ENCODE measurements around the gene ANKRD55. TPM values are rescaled to one million over a fixed set of nuclear protein-coding genes. Genes with fewer than 3 reads are reported as not detected.

Gene ANKRD55
- total RNA-seq, 5 donors from 2014 or later (not counting 1 experiment from before 2014, with no cell fraction given): 2.8 to 19.9 (median 3.4) TPM

- Histone ChIP-seq H3K36me3 (ENCODE audit: control insufficient read depth in 2 of 2, extremely low read depth in 1 of 2, insufficient read depth in 1 of 2, low read length in 1 of 2) (no peaks in the 10 kb centered on the region), H3K4me1 (ENCODE audit: control insufficient read depth in 1 of 2, extremely low read depth in 1 of 2, insufficient read depth in 2 of 2, low read length in 2 of 2) (no peaks in the 10 kb centered on the region), H3K9me3 (no peaks in the 10 kb centered on the region), H3K4me3 (ENCODE audit: control insufficient read depth in 1 of 2, extremely low read depth in 1 of 2, low read length in 1 of 2) (no peak overlapping the region), H3K27ac (ENCODE audit: low read length) (no peak overlapping the region), H3K27me3 (replicated peaks in 1 of 2; ENCODE audit: control insufficient read depth in 2 of 2, extremely low read depth in 1 of 2, insufficient read depth in 2 of 2, low read length in 1 of 2) (no peaks in the 10 kb centered on the region)
- ATAC-seq (replicated peaks in 1 of 4) (no peak), DNase-seq (no peak)
- H3K9me3 Mint-ChIP-seq: no peaks in the 10 kb centered on the region
- no peaks in the 10 kb centered on the region for H3K36me3 Mint-ChIP-seq
- H3K27me3 Mint-ChIP-seq: peaks cover 0 to 2% of the 10 kb centered on the region in 2 donors
- H3K4me3 Mint-ChIP-seq: no peak overlapping the region
- H3K4me1 Mint-ChIP-seq: no peaks in the 10 kb centered on the region
- ChIA-PET CTCF (no interaction called here), POLR2A (interaction anchor here in 1 of 2 donors (0.6 kb wide), 1 partner anchor 790 kb away, joined by 3 read pairs; no protein-coding TSS in a partner anchor)
- no peak overlapping the region for H3K27ac Mint-ChIP-seq
Observed at GRCh38 chr5:56257010-56257409, 23.9 kb upstream of the ANKRD55 start.

- CTCF ChIA-PET: no interaction called here
- ATAC-seq (replicated peaks in 1 of 4) (no peak), DNase-seq (no peak)
- POLR2A ChIA-PET: interaction anchor here in 1 of 2 donors (0.5 kb wide), 1 partner anchor 10 kb away, joined by 4 read pairs; no protein-coding TSS in a partner anchor
- Mint-ChIP-seq H3K27ac (no peak overlapping the region), H3K4me3 (no peak overlapping the region), H3K27me3 (peaks cover 0 to 2% of the 10 kb centered on the region in 2 donors), H3K36me3 (no peaks in the 10 kb centered on the region), H3K4me1 (no peaks in the 10 kb centered on the region), H3K9me3 (no peaks in the 10 kb centered on the region)
- no peaks in the 10 kb centered on the region for H3K36me3 ChIP-seq (ENCODE audit: control insufficient read depth in 2 of 2, extremely low read depth in 1 of 2, insufficient read depth in 1 of 2, low read length in 1 of 2)
- H3K4me1 ChIP-seq (ENCODE audit: control insufficient read depth in 1 of 2, extremely low read depth in 1 of 2, insufficient read depth in 2 of 2, low read length in 2 of 2): no peaks in the 10 kb centered on the region
- no peaks in the 10 kb centered on the region for H3K27me3 ChIP-seq (replicated peaks in 1 of 2; ENCODE audit: control insufficient read depth in 2 of 2, extremely low read depth in 1 of 2, insufficient read depth in 2 of 2, low read length in 1 of 2)
- no peak overlapping the region for H3K4me3 ChIP-seq (ENCODE audit: control insufficient read depth in 1 of 2, extremely low read depth in 1 of 2, low read length in 1 of 2)
- WGBS (ENCODE audit: insufficient coverage): no CpG with 5 or more reads among the region's 1 CpG
- H3K9me3 ChIP-seq: no peaks in the 10 kb centered on the region
- H3K27ac ChIP-seq (ENCODE audit: low read length): no peak overlapping the region
Observed at GRCh38 chr5:56255502-56255901, 22.4 kb upstream of the ANKRD55 start.

DNA sequence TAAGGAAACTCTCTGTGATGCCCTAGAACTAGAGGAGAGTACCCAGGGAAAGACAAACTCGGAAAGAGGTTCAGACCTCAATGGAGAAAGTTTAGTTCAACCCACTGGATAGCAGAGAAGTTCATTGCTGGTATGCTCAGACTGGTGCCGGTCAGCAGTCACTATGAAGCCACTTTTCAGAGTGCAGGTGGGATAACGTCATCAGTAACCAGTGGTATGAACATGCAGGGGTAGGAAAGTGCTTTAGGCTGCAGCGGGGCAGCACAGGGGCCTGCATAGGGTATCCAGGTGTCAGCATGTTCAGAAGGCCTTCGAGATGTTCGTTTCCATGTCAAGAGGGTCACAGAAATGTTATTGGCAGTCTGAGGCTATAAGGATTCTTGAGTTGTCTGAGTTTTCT is 20.8 kb upstream of the ANKRD55 start:
- CTCF ChIA-PET: no interaction called here

GRCh38 chr5:56253126-56253525 is 20.0 kb upstream of the ANKRD55 start:
- Mint-ChIP-seq H3K27ac (no peak overlapping the region), H3K36me3 (no peaks in the 10 kb centered on the region), H3K9me3 (peaks cover 0 to 2% (median 0%) of the 10 kb centered on the region in 3 donors), H3K27me3 (peaks cover 0 to 2% of the 10 kb centered on the region in 2 donors), H3K4me3 (no peak overlapping the region), H3K4me1 (no peaks in the 10 kb centered on the region)
- ChIA-PET POLR2A (interaction anchor here in 1 of 2 donors (0.6 kb wide), 1 partner anchor 685 kb away, joined by 3 read pairs; no protein-coding TSS in a partner anchor), CTCF (no interaction called here)
- H3K36me3 ChIP-seq (ENCODE audit: control insufficient read depth in 2 of 2, extremely low read depth in 1 of 2, insufficient read depth in 1 of 2, low read length in 1 of 2): no peaks in the 10 kb centered on the region
- DNase-seq: no peak
- no peak for ATAC-seq (replicated peaks in 1 of 4)
- no CpG with 5 or more reads among the region's 2 CpGs for WGBS (ENCODE audit: insufficient coverage)
- H3K9me3 ChIP-seq: no peaks in the 10 kb centered on the region
- no peaks in the 10 kb centered on the region for H3K4me1 ChIP-seq (ENCODE audit: control insufficient read depth in 1 of 2, extremely low read depth in 1 of 2, insufficient read depth in 2 of 2, low read length in 2 of 2)
- H3K27ac ChIP-seq (ENCODE audit: low read length): no peak overlapping the region
- H3K27me3 ChIP-seq (replicated peaks in 1 of 2; ENCODE audit: control insufficient read depth in 2 of 2, extremely low read depth in 1 of 2, insufficient read depth in 2 of 2, low read length in 1 of 2): peaks cover 0 to 4% of the 10 kb centered on the region in 2 experiments
- no peak overlapping the region for H3K4me3 ChIP-seq (ENCODE audit: control insufficient read depth in 1 of 2, extremely low read depth in 1 of 2, low read length in 1 of 2)

More for the DNA sequence above, 20.8 kb upstream of the ANKRD55 start:
- Histone ChIP-seq H3K27me3 (replicated peaks in 1 of 2; ENCODE audit: control insufficient read depth in 2 of 2, extremely low read depth in 1 of 2, insufficient read depth in 2 of 2, low read length in 1 of 2) (peaks cover 0 to 1% of the 10 kb centered on the region in 2 experiments), H3K9me3 (no peaks in the 10 kb centered on the region), H3K4me1 (ENCODE audit: control insufficient read depth in 1 of 2, extremely low read depth in 1 of 2, insufficient read depth in 2 of 2, low read length in 2 of 2) (no peaks in the 10 kb centered on the region), H3K4me3 (ENCODE audit: control insufficient read depth in 1 of 2, extremely low read depth in 1 of 2, low read length in 1 of 2) (no peak overlapping the region), H3K27ac (ENCODE audit: low read length) (no peak overlapping the region), H3K36me3 (ENCODE audit: control insufficient read depth in 2 of 2, extremely low read depth in 1 of 2, insufficient read depth in 1 of 2, low read length in 1 of 2) (no peaks in the 10 kb centered on the region)
- Mint-ChIP-seq H3K4me1 (no peaks in the 10 kb centered on the region), H3K4me3 (no peak overlapping the region), H3K36me3 (no peaks in the 10 kb centered on the region), H3K9me3 (peaks cover 0 to under 1% (median 0%) of the 10 kb centered on the region in 3 donors), H3K27me3 (peaks cover 0 to 2% of the 10 kb centered on the region in 2 donors), H3K27ac (no peak overlapping the region)
- POLR2A ChIA-PET: no interaction called here
- DNase-seq (no peak), ATAC-seq (replicated peaks in 1 of 4) (no peak)
- 90% methylated on average over 4 of the region's 6 CpGs for WGBS (ENCODE audit: insufficient coverage)

DNA sequence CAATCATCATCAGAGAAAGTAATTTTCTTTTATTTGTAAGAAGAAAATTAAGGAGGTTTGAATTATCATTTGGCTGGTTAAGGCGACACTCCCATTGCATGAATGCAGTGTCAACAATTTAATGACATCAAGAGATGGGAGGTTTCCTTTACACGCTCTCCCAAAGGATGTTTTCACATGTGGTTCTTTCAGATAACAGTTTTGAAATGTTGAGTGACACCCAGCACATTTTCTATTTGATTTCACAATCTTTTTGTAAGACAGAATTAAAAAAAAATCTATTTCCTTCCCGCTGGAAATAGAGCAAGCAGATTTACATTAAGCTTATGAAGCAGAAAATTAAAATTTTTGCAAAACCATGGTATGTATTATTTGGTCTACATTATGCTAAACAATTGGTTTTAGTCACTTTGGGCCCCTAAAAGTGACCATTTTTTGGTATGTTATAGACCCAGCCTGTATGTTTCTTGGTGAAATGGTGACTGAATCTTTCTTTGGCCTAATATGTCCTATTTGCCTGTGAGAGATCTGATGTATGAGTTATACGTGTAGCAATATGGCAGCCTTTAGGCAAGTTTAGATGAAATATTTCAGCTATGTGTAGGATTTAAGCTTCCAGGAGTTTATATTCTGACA is 18.9 kb upstream of the ANKRD55 start:
- Mint-ChIP-seq H3K27ac (no peak overlapping the region), H3K4me3 (no peak overlapping the region), H3K27me3 (no peaks in the 10 kb centered on the region), H3K36me3 (no peaks in the 10 kb centered on the region), H3K4me1 (no peaks in the 10 kb centered on the region), H3K9me3 (peaks cover 0 to 2% (median 0%) of the 10 kb centered on the region in 3 donors)
- no peak overlapping the region for H3K4me3 ChIP-seq (ENCODE audit: control insufficient read depth in 1 of 2, extremely low read depth in 1 of 2, low read length in 1 of 2)
- no peak overlapping the region for H3K27ac ChIP-seq (ENCODE audit: low read length)
- H3K9me3 ChIP-seq: no peaks in the 10 kb centered on the region
- ChIA-PET POLR2A (interaction anchor here in 1 of 2 donors (0.6 kb wide), 1 partner anchor 1432 kb away, joined by 3 read pairs; no protein-coding TSS in a partner anchor), CTCF (no interaction called here)
- ATAC-seq (replicated peaks in 1 of 4) (no peak), DNase-seq (no peak)
- no CpG with 5 or more reads among the region's 4 CpGs for WGBS (ENCODE audit: insufficient coverage)
- no peaks in the 10 kb centered on the region for H3K4me1 ChIP-seq (ENCODE audit: control insufficient read depth in 1 of 2, extremely low read depth in 1 of 2, insufficient read depth in 2 of 2, low read length in 2 of 2)
- H3K36me3 ChIP-seq (ENCODE audit: control insufficient read depth in 2 of 2, extremely low read depth in 1 of 2, insufficient read depth in 1 of 2, low read length in 1 of 2): no peaks in the 10 kb centered on the region
- H3K27me3 ChIP-seq (replicated peaks in 1 of 2; ENCODE audit: control insufficient read depth in 2 of 2, extremely low read depth in 1 of 2, insufficient read depth in 2 of 2, low read length in 1 of 2): peaks cover 0 to 4% of the 10 kb centered on the region in 2 experiments

DNA sequence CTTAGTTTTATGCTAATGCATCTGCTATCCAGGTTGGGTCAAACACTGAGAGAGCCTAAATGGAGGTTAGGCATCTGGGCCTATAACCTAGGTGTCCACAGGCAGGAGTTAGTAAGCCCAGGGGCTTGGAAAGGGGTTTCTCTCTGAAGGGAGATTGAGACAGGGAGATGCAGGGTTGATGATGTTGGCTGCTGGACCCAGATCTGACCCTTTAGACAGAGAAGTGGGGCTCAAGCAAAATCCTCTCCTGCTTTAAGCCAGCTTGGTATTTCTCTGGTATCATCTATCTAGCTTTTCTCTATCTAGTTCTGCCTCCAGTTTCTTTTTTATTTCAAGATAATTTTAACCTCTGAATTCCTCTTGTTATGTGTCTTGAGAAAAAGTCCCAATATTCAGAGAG is 18.3 kb upstream of the ANKRD55 start:
- H3K9me3 Mint-ChIP-seq: peaks cover 0 to 2% (median 0%) of the 10 kb centered on the region in 3 donors
- Histone ChIP-seq H3K27ac (ENCODE audit: low read length) (no peak overlapping the region), H3K27me3 (replicated peaks in 1 of 2; ENCODE audit: control insufficient read depth in 2 of 2, extremely low read depth in 1 of 2, insufficient read depth in 2 of 2, low read length in 1 of 2) (peaks cover 0 to 4% of the 10 kb centered on the region in 2 experiments), H3K36me3 (ENCODE audit: control insufficient read depth in 2 of 2, extremely low read depth in 1 of 2, insufficient read depth in 1 of 2, low read length in 1 of 2) (no peaks in the 10 kb centered on the region), H3K4me1 (ENCODE audit: control insufficient read depth in 1 of 2, extremely low read depth in 1 of 2, insufficient read depth in 2 of 2, low read length in 2 of 2) (no peaks in the 10 kb centered on the region), H3K9me3 (no peaks in the 10 kb centered on the region), H3K4me3 (ENCODE audit: control insufficient read depth in 1 of 2, extremely low read depth in 1 of 2, low read length in 1 of 2) (no peak overlapping the region)
- no peaks in the 10 kb centered on the region for H3K4me1 Mint-ChIP-seq
- DNase-seq: no peak
- CTCF ChIA-PET: no interaction called here
- H3K27me3 Mint-ChIP-seq: no peaks in the 10 kb centered on the region
- POLR2A ChIA-PET: no interaction called here
- no peaks in the 10 kb centered on the region for H3K36me3 Mint-ChIP-seq
- H3K4me3 Mint-ChIP-seq: no peak overlapping the region
- no peak for ATAC-seq (replicated peaks in 1 of 4)
- no peak overlapping the region for H3K27ac Mint-ChIP-seq

Data from T-cell (primary cell).